Activated CD4-positive, alpha-beta T cell treated with anti-CD3 and anti-CD28 coated beads, Interleukin-2, amount 50 U/mL, for 24 hours (primary cell): ENCODE results near the gene CREBBP.

Experiments
- DNase-seq, 2 donors: peaks; one replicate each; pipeline ENCODE4 v3.0.0-alpha.2; 2020; ENCODE audit warnings: low read depth in 1 of 2, low spot score in 1 of 2

The CREBBP gene

DNA sequence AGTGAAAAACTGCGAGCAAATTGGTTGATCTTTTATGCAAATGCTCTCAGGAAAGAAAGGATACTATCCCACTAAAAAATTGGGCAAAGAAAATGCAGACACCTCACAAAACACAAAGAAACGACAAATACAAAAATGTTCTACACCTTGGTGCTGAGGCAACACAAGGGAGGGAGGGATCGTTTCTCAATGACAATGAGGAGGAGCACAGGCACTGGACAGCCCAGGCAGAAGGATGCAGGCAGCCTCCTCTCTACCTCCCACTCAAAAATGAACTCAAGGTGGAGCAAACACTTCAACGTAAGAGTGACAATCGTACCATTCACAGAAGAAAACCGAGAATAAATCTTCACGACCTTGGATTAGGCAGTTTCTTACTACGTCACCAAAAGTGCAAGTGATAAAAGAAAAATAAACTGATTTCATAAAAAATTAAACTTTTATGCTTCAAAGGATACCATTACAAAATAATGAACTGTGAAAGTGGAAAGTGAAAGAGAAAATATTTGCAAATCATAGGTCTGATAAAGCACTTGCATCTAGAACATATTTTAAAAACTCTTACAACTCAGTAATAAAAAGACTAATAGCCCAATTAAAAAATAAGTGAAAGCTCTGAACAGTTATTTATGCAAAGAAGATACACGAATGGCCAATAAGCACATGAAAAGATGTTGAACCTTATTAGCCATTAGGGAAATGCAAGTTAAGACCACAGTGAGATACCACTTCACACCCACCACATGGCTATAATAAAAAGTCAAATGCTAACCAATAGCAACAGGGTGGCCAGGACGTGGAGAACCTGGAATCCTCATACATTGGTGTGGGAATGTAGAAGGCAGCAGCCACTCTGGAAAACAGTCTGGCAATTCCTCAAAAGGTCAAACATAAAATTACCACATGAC, 82.4 kb downstream of the CREBBP start:
- DNase-seq = no peak

DNA sequence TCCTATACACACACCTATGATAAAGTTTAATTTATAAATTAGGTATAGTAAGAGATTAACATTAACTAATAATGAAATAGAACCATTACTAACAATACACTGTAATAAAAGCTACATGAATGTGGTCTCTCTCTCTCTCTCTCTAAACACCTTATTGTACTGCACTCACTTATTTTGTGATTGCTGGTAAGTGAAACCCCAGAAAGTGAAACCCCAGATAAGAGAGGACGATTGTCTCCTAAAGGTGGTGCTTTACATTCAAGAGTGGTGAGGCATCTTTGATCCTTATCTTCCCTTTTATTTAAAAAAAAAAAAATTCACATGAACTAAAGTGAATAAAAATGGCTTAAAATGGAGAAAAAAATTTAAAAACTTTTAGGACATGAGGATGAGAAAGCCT, 83.0 kb downstream of the CREBBP start:
- DNase-seq = no peak

DNA sequence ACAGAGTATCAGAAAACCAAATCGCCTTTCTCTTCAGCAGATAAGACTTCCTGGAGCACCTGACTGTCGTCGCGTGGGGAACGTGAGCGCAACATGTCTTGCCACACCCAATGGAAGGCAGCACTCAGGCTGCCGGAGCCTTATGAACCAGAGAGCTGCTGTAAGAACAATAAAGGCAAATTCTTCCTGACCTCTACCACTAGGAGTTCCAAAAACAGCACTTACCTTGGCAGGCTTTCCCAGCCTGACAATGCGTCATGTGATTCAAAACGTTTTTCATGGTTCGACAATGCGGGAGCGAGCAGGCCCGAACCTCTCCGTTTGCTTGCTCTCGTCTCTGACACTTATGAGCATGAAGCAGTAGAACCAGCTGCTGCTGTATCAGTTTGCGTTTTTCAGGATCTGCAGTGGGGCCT, 87.3 kb downstream of the CREBBP start:
- no peak for DNase-seq

GRCh38 chr16:3792472-3793012, 88.0 kb downstream of the CREBBP start:
- DNase-seq = no peak

- no peak for DNase-seq
These were observed 88.8 kb downstream of the CREBBP start for GRCh38 chr16:3791701-3792100.

DNA sequence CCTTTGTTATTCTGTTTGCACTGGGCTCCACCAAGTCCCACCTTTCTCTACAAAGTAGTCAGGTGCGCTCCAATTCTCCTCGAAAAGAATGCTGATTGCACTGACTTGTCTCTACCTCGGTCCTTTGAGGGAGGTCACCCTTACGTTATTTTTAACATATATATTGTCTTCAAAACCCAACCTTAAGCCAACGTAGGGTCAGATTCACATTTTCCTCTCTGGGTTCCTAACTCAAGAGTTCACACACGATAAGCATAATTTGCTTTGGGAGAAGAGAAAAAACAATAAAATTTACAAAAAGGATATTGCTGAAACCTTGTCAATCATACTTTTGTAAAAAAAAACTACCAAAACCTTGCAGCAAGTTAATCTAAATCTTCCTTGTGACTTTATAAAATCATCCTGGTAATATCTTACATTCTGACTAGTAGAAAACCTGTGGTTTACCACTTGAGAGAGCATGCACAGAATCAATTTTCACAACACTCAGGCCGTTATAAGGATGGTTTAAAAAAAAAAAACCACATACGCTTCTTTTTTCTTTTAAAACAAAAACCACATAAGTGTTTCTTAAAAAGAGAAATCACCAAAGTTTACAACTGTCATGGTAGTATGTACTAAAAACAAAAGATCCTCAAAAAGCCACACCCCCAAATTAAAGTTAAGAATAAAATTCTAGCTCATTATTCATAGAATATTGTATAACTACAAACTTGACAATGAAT, 91.0 kb downstream of the CREBBP start:
- no peak for DNase-seq

DNA sequence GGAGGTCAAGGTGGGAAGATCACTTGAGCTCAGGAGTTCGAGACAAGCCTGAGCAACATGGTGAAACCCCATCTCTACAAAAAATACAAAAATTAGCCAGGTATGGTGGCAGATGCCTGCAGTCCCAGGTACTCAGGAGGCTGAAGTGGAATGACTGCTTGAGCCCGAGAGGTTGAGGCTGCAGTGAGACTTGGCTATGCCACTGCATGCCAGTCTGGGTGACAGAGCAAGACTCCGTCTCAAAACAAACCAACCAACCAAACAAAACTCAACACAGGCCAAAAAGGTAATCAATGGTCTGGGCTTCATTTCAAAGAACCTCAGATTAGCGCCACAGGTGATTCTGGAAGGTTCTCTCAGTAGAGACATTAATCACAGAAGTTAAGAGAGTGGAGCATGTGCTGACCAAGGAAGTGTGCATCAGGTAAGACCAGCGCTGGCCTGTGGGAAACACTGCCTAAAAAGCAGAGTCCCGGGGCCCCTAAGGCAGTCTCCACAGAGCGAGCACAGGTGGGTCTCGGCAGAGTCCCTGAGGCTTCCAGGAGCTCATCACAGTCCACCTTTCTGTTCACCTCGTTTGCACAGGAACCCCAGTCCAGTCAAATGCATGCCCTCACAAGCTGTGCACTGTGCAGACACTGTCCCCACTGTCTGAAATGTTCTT, 91.7 kb downstream of the CREBBP start:
- DNase-seq = no peak

- no peak for DNase-seq
These were observed 92.4 kb downstream of the CREBBP start for GRCh38 chr16:3787924-3788661.

DNA sequence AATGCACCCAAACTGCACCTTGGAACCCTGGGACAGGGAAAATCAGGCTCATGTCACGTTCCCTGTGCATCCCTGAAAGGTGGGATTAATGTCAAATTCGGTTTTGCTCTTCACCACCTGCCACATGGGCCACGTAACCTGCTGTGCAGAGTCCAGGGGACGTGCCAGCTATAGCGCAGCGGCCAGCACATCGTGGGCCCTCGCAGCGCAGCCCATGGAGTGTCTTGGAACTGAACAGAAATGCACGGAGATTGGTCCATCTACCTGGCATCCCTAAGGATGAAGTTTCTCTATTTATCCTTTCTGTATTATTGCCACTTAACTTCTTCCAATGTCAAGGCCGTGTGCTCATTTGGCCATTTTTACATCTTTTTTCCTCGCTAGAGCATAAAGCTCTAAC, 95.1 kb downstream of the CREBBP start:
- DNase-seq = no peak

DNA sequence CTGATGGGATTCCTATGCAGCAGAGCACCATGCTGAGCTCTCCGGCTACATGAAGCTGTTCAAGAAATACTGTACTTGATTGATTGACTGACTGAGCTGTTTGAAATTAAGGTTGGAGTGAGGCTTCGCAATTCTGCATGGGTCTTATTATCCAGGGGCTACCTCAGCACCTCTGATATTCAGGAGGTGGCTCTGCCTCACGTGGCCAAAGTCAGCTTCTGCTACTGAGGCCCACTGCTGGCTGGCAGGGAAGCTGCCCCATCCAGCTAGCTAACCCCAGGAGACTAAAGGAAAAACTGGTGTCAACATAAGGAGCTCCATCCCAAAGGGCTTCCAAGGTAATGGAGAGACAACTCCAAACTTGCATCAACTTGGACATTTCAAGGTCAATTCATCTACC, 97.0 kb downstream of the CREBBP start:
- no peak for DNase-seq

DNA sequence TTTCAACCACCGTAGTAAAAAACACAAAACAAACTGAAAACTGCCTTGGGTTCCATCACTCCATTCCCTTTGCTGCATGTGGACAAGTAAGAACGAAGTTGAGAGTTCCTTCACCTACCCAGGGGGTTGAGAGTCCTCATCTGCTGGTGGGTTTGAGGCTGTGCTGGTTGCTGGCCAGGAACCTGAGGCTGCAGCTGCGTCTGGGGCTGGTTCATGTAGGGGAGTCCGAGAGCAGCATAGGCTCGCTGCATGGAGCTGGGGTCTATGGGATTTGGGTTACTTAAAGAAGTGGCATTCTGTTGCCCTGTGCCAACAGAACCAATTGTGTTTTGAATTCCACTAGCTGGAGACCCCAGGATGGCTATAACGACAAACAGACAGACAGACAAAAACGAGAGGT, 97.9 kb downstream of the CREBBP start:
- no peak for DNase-seq

DNA sequence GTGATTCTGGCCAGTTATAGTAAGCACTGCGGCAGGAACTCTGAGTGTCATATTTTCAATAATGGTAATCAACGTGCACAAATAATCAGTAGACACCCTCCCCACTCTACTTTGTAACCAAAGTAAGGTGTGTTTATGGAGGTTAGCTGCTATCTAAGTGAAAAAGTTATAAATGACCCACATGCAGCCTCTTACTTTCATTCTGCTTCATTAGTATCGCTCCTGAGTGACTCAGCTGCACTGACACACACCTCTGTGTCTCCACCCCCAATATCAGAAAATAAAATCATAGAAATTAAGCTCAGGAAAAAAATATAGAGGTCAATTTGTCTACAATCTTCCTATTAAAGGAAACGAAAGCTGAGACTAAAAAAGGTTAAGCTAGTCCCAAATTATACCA, 99.1 kb downstream of the CREBBP start:
- no peak for DNase-seq

GRCh38 chr16:3780570-3780969, 99.9 kb downstream of the CREBBP start:
- DNase-seq = no peak

DNA sequence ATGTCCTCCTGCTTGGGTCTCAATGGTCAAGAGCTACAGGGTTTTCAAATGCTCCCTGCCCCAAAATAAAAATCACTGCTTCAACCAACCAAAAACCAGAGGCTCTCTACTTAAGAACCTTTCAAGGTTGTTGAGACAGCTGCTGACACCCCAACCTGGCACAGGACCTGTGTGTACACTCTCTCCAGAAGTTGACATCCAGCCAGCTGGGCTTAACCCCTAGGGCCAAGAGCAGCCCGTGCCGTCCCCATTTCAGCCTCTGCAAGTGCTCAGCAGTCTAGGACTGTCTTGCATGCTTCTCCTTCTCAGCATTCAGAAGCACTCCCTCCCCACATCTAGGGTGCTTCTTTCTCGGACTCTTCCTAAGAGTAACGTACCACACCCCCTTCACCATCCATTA, 104.2 kb downstream of the CREBBP start:
- DNase-seq = no peak

DNA sequence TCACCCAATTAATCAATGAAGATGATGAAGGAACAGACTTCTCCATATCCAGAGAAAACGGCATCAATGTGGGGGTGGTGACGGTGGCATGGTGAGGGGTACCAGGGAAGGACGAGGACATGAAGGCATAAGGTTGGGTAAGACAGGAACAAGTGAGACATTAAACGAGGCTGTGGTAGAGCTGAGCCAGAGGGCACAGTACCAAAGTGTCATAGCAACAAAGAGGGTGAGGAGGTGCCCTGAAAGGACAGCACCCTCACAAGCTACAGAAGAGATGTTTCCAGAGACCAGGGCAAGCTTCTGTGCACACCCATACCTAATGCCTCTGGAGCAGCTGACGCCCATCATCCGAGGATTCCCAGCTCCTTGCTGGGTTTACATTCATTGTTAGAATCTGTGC, 105.7 kb downstream of the CREBBP start:
- no peak for DNase-seq

DNA sequence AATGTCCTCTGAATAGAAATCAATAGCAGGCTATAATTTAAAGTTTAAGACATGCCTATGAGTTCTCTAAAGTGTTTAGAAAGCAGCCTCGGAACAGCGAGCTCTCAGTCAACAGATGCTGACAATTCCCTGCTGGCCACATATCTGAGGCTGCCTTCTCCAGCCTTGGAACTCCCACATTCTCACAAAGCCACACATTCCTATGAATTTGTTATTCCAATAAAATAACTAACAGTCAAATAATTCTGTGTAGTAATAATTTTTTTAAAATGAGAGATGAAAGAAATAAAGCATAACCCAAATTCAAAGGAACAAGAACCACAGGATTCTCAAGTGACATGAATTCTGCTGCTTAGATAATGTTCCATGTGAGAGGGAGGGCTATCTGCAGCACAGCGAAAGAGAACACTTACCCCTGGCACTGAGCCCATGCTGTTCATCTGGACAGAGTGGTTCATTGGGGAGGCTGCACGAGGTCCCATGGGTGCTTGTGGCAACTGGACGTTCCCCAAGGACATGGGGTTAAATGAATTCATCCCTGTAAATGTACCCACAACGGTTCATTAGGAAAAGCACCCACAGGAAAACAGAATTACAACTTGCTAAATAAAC, 106.3 kb downstream of the CREBBP start:
- no peak for DNase-seq

- no peak for DNase-seq
These were observed 106.8 kb downstream of the CREBBP start for GRCh38 chr16:3773663-3774062.

GRCh38 chr16:3771513-3771912, 109.0 kb downstream of the CREBBP start:
- no peak for DNase-seq

GRCh38 chr16:3770530-3770929, 110.0 kb downstream of the CREBBP start:
- DNase-seq = no peak

- DNase-seq = no peak
These were observed 110.6 kb downstream of the CREBBP start for GRCh38 chr16:3769942-3770341.

- DNase-seq = no peak
These were observed 111.5 kb downstream of the CREBBP start for GRCh38 chr16:3769013-3769412.
